GM12873 (cell line): ENCODE results near the gene F3.

Source experiments
- CTCF ChIP-seq: IDR thresholded peaks from 2 replicates; pipeline ENCODE4 v1.5.1; 2012; ENCODE audit warnings: low read depth, mild to moderate bottlenecking, moderate library complexity, low read length, control low read depth; ENCODE audit not compliant: insufficient read depth; ENCODE audit errors: missing control alignments

Gene F3

GRCh38 chr1:94539496-94539895, 2.1 kb downstream of the F3 start:
- TF ChIP-seq CTCF: no peak

- TF ChIP-seq CTCF: no peak
Observed at GRCh38 chr1:94538243-94538827, 3.2 kb downstream of the F3 start.

- TF ChIP-seq CTCF: no peak
Observed at GRCh38 chr1:94537254-94537653, 4.3 kb downstream of the F3 start.

- no peak for TF ChIP-seq CTCF
Observed at GRCh38 chr1:94535879-94536278, 5.7 kb downstream of the F3 start.

- no peak for TF ChIP-seq CTCF
Observed at GRCh38 chr1:94535095-94535494, 6.5 kb downstream of the F3 start.

- TF ChIP-seq CTCF: no peak
Observed at GRCh38 chr1:94532077-94532476, 9.5 kb downstream of the F3 start.

- TF ChIP-seq CTCF: no peak
Observed at GRCh38 chr1:94531664-94532063, 9.9 kb downstream of the F3 start.

- no peak for TF ChIP-seq CTCF
Observed at GRCh38 chr1:94530373-94530878, 11.1 kb downstream of the F3 start.
